ENCODE results near the gene CCDC120.

DNA sequence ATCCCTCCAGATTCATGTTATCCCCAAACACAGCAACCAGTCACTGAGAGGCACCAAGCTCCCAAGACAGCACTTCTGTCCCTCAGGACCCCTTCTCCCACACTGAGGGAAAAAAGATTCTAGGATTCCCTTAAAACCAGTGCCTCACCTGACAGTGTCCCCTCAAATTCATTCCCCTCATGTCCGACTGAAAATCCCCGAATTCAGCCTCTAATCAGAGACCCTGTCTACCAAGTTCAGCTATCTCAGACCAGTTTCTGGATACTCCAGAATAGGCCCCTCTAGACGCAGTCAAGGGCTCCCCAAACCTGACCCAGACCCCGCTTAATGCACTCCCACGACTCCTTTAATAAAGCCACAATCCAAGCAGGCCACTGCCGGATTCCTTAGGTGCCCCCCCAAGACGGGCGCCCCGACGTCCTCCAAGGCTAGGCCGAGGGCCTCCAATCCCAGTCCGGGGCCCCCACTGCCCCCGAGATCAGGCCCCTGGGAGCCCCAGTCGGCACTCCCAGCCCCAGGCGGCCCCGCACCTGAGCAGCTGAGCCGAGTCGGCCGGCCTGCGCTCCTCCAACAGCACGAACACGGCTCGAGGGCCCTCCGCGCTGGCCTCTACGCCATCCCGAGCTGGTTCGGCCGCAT is 16.1 kb upstream of the CCDC120 start:
- TF ChIP-seq MEF2A (IDR thresholded peaks at IDR 0.05; ENCODE audit: borderline replicate concordance, low read depth): no peak
- TF ChIP-seq, protein P1, sequence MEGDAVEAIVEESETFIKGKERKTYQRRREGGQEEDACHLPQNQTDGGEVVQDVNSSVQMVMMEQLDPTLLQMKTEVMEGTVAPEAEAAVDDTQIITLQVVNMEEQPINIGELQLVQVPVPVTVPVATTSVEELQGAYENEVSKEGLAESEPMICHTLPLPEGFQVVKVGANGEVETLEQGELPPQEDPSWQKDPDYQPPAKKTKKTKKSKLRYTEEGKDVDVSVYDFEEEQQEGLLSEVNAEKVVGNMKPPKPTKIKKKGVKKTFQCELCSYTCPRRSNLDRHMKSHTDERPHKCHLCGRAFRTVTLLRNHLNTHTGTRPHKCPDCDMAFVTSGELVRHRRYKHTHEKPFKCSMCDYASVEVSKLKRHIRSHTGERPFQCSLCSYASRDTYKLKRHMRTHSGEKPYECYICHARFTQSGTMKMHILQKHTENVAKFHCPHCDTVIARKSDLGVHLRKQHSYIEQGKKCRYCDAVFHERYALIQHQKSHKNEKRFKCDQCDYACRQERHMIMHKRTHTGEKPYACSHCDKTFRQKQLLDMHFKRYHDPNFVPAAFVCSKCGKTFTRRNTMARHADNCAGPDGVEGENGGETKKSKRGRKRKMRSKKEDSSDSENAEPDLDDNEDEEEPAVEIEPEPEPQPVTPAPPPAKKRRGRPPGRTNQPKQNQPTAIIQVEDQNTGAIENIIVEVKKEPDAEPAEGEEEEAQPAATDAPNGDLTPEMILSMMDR (IDR thresholded peaks at IDR 0.05): no peak
- no peak for TF ChIP-seq ELF1 (IDR thresholded peaks at IDR 0.05)
- TF ChIP-seq FOXJ3 (CRISPR knock-in tag; IDR thresholded peaks at IDR 0.05): no peak
- TF ChIP-seq POLR2AphosphoS5 (IDR thresholded peaks at IDR 0.05; ENCODE audit: low read depth, low read length): no peak
- no peak for TF ChIP-seq RCOR1 (IDR thresholded peaks at IDR 0.05; ENCODE audit: low read length)
- TF ChIP-seq EZH2phosphoT487 (IDR thresholded peaks at IDR 0.05; ENCODE audit: borderline replicate concordance, low read depth): no peak
- TF ChIP-seq YY1 (IDR thresholded peaks at IDR 0.05; ENCODE audit: low read depth): no peak
- TF ChIP-seq TAF1 (IDR thresholded peaks at IDR 0.05; ENCODE audit: borderline replicate concordance, low read depth, low read length): no peak
- TF ChIP-seq EP300 (IDR thresholded peaks at IDR 0.05; ENCODE audit: borderline replicate concordance in 1 of 2, low read depth in 1 of 2, low read length in 1 of 2): no peak
- TF ChIP-seq, protein P2, sequence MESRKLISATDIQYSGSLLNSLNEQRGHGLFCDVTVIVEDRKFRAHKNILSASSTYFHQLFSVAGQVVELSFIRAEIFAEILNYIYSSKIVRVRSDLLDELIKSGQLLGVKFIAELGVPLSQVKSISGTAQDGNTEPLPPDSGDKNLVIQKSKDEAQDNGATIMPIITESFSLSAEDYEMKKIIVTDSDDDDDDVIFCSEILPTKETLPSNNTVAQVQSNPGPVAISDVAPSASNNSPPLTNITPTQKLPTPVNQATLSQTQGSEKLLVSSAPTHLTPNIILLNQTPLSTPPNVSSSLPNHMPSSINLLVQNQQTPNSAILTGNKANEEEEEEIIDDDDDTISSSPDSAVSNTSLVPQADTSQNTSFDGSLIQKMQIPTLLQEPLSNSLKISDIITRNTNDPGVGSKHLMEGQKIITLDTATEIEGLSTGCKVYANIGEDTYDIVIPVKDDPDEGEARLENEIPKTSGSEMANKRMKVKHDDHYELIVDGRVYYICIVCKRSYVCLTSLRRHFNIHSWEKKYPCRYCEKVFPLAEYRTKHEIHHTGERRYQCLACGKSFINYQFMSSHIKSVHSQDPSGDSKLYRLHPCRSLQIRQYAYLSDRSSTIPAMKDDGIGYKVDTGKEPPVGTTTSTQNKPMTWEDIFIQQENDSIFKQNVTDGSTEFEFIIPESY (IDR thresholded peaks at IDR 0.05; ENCODE audit: borderline replicate concordance, low read depth): no peak

All from SK-N-SH (cell line).